LNCAP (cell line): ENCODE measurements around the gene ZNF441.

Source experiments
- CTCF ChIP-seq: fragments of 450-650 bp; IDR thresholded peaks from 2 replicates; pipeline ENCODE4 v1.5.1; 2017; ENCODE audit warnings: mild to moderate bottlenecking

ZNF441 gene

GRCh38 chr19:11738746-11739620, 27.8 kb upstream of the ZNF441 start, which contains the start of gene ZNF823:
ZNF823 (minus strand) TSS chr19:11738946; CDS start chr19:11738819, 127 bp downstream.
- no peak; the same call in 1 of the 2 replicates for TF ChIP-seq CTCF

- no peak for TF ChIP-seq CTCF
Measured at GRCh38 chr19:11745869-11746268, 20.9 kb upstream of the ZNF441 start.

GRCh38 chr19:11747277-11747676, 19.5 kb upstream of the ZNF441 start:
- TF ChIP-seq CTCF, result no peak

- no peak for TF ChIP-seq CTCF
Measured at GRCh38 chr19:11749751-11750150, 17.0 kb upstream of the ZNF441 start.

- no peak for TF ChIP-seq CTCF
Measured at GRCh38 chr19:11752244-11752736, 14.5 kb upstream of the ZNF441 start.

- no peak for TF ChIP-seq CTCF
Measured at GRCh38 chr19:11754663-11755062, 12.1 kb upstream of the ZNF441 start.

- no peak for TF ChIP-seq CTCF
Measured at GRCh38 chr19:11756965-11757364, 9.8 kb upstream of the ZNF441 start.
